ENCODE measurements around the gene ARHGDIA. TPM values are rescaled to one million over a fixed set of nuclear protein-coding genes. Genes with fewer than 3 reads are reported as not detected.

ARHGDIA gene
- total RNA-seq, 4 donors from 2014 or later = 190 to 484 (median 237) TPM

DNA sequence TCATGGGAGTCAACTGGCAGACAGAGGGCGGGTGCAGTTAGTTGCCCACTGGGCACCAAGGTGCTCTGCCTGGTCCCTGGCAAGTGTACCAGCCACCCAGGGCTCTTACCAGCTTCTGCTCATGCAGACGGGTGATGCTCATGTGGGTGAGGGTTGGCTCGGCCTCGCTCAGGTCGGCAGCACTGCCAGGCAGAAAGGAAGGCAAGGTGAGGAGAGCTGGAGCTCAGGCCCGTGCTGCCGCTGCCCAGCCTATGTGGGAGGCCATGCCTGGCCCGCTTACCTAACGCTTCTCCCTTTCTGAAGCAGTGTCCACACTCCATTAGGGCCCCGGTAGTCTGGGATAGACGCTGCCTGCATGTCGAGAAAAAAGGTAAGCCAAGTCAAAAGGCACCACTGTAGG lies 44.2 kb upstream of the ARHGDIA start:
- Histone ChIP-seq H3K27ac (no peak overlapping the region), H3K9me3 (no peaks in the 10 kb centered on the region), H3K27me3 (no peaks in the 10 kb centered on the region), H3K36me3 (peaks cover 0 to 57% (median 11%) of the 10 kb centered on the region in 3 donors), H3K4me1 (peaks cover 0 to 41% (median 24%) of the 10 kb centered on the region in 4 donors), H3K4me3 (no peak overlapping the region)
- no peak for TF ChIP-seq EP300 (IDR thresholded peaks at IDR 0.05)
- no peak for TF ChIP-seq CTCF (IDR thresholded peaks at IDR 0.05)
- no peak for TF ChIP-seq POLR2A (IDR thresholded peaks at IDR 0.05)
- no peak for DNase-seq (ENCODE audit: low spot score in 2 of 2)
- WGBS, 2 donors = 90 to 95% methylated on average over 12 of the region's 12 CpGs

GRCh38 chr17:81914103-81914850 lies 43.1 kb upstream of the ARHGDIA start:
- peaks cover 0 to 51% (median 31%) of the 10 kb centered on the region in 4 donors for H3K4me1 ChIP-seq
- H3K36me3 ChIP-seq = peaks cover 0 to 50% (median 11%) of the 10 kb centered on the region in 3 donors
- no peak overlapping the region for H3K27ac ChIP-seq
- H3K4me3 ChIP-seq = no peak overlapping the region
- no peaks in the 10 kb centered on the region for H3K9me3 ChIP-seq
- no peak for TF ChIP-seq EP300 (IDR thresholded peaks at IDR 0.05)
- no peak for TF ChIP-seq CTCF (IDR thresholded peaks at IDR 0.05)
- TF ChIP-seq POLR2A (IDR thresholded peaks at IDR 0.05) = no peak
- no peak for DNase-seq (ENCODE audit: low spot score in 2 of 2)
- H3K27me3 ChIP-seq = no peaks in the 10 kb centered on the region
- WGBS, 2 donors = 95 to 97% methylated on average over 21 to 29 of the region's 36 CpGs

- TF ChIP-seq EP300 (IDR thresholded peaks at IDR 0.05) = no peak
- TF ChIP-seq CTCF (IDR thresholded peaks at IDR 0.05) = no peak
- TF ChIP-seq POLR2A (IDR thresholded peaks at IDR 0.05) = no peak
- no peak overlapping the region for H3K27ac ChIP-seq
- H3K4me3 ChIP-seq = no peak overlapping the region
- DNase-seq (ENCODE audit: low spot score in 2 of 2) = no peak
- no peaks in the 10 kb centered on the region for H3K27me3 ChIP-seq
- H3K9me3 ChIP-seq = no peaks in the 10 kb centered on the region
- H3K4me1 ChIP-seq = peaks cover 0 to 45% (median 30%) of the 10 kb centered on the region in 4 donors
- WGBS, 2 donors = 93 to 95% methylated on average over 26 to 31 of the region's 31 CpGs
- H3K36me3 ChIP-seq = peaks cover 0 to 52% (median 11%) of the 10 kb centered on the region in 3 donors
Measured at GRCh38 chr17:81913394-81914102, 42.4 kb upstream of the ARHGDIA start.

DNA sequence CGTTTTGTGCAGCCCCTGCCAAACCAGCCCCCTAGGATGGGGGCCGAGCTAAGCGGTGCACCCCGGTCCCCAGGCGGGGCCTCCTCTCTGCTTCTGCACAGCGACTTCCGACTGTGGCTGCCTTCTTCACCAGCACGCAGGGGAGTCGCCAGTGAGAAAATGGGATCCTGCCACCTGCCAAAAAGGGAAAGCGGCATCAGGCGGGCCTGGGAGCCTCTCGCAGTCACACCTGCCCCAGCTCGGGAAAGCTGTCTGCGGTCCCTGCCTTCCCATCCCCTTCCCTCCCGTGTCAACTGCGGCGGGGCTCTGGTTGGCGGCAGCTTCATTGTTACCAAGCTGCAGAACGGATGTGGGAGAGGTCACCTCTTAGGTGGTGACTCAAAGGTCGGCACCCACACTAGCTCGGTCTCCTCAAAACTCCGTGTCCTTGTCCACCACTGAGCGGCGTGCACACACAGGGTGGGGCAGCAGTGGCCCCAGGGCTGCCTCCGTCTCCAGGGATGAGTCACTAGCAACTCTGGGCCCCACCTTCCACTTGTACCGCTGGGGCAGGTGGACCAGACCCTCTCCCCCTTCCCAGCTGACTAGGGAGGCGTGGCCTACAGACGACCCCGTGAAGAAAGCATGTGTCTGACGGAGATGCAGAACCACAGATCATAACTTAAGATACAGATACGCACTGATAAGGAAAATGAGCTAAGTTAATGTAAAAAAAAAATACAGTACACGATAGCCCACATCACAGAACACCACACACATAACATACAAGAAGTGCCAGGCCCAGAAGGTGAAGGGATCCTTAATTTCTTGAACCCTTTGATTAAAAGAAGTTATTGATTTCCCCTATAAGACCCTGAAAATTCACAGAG lies 41.5 kb upstream of the ARHGDIA start:
- Histone ChIP-seq H3K27me3 (no peaks in the 10 kb centered on the region), H3K36me3 (peaks cover 0 to 60% (median 11%) of the 10 kb centered on the region in 3 donors), H3K27ac (peak overlapping the region in 2 of 4 donors; percentile 92 to 95), H3K4me3 (no peak overlapping the region), H3K9me3 (no peaks in the 10 kb centered on the region), H3K4me1 (peaks cover 0 to 40% (median 25%) of the 10 kb centered on the region in 4 donors)
- WGBS, 2 donors = 90 to 95% methylated on average over 28 of the region's 32 CpGs
- no peak for DNase-seq (ENCODE audit: low spot score in 2 of 2)
- no peak for TF ChIP-seq POLR2A (IDR thresholded peaks at IDR 0.05)
- no peak for TF ChIP-seq EP300 (IDR thresholded peaks at IDR 0.05)
- TF ChIP-seq CTCF (IDR thresholded peaks at IDR 0.05) = no peak
